ENCODE data around the gene MASP1.

MASP1 gene

GRCh38 chr3:187186801-187187421 lies 104.6 kb downstream of the MASP1 start:
- DNase-seq (ENCODE audit: low spot score) = no peak

- DNase-seq (ENCODE audit: low spot score) = no peak
Measured at GRCh38 chr3:187186375-187186774, 105.2 kb downstream of the MASP1 start.

GRCh38 chr3:187185759-187186158 lies 105.8 kb downstream of the MASP1 start:
- no peak for DNase-seq (ENCODE audit: low spot score)
